ENCODE data around the gene SUPT4H1.

SUPT4H1 gene

GRCh38 chr17:58370309-58370708 is 18.3 kb upstream of the SUPT4H1 start:
- Histone ChIP-seq H3K9me3 (ENCODE audit: control insufficient read depth in 1 of 2, low read length in 2 of 2) (no peaks in the 10 kb centered on the region), H3K27ac (ENCODE audit: low read length) (no peak overlapping the region), H3K27me3 (ENCODE audit: low read depth, low read length) (no peaks in the 10 kb centered on the region), H3K4me3 (ENCODE audit: low read depth in 1 of 2, low read length in 2 of 2) (no peak overlapping the region), H3K36me3 (ENCODE audit: control insufficient read depth in 1 of 2, insufficient read depth in 2 of 2, low read length in 2 of 2) (no peaks in the 10 kb centered on the region), H3K4me1 (ENCODE audit: control insufficient read depth in 1 of 2, insufficient read depth in 2 of 2, low read length in 2 of 2) (peaks cover 0 to 6% of the 10 kb centered on the region in 2 donors)

DNA sequence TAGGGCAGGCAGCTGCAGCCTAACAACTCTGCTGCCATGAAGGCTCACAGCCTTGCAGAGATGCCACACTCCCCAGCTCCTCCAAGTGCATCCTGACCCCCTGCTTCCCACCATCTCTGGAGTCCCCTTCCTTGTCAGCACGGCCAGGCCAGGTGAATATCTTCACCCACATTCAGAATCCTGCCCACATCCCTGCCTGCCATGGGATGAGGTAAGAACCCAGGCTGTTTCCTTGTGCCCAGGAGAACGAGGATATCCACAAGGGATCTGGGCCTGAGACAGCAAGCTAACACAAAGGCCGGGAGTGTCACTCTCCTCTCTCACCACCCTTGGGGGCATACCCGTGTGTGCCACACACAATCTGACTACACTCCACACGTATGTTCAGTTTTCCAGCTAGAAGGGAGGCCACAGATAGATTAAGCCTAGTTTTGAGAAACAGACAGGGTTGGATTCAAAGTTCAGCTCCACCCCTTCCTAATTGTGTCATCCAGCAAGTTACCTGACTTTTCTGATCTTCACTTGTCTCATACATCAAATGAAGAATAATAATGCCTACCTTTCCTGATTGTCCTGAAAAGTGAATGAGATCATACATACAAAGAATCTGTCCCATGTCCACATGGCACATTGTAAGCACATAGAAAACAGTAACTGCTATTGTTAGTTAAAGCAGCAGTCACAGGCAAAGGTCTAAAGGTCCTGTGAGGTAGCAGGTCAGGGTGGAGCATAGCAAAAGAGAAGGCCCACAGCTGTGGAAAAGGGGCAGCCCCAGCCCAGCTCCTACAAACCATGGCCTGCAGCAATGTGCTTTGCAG is 17.4 kb upstream of the SUPT4H1 start:
- Histone ChIP-seq H3K4me1 (ENCODE audit: control insufficient read depth in 1 of 2, insufficient read depth in 2 of 2, low read length in 2 of 2) (peaks cover 0 to 10% of the 10 kb centered on the region in 2 donors), H3K4me3 (ENCODE audit: low read depth in 1 of 2, low read length in 2 of 2) (no peak overlapping the region), H3K36me3 (ENCODE audit: control insufficient read depth in 1 of 2, insufficient read depth in 2 of 2, low read length in 2 of 2) (no peaks in the 10 kb centered on the region), H3K9me3 (ENCODE audit: control insufficient read depth in 1 of 2, low read length in 2 of 2) (no peaks in the 10 kb centered on the region), H3K27me3 (ENCODE audit: low read depth, low read length) (no peaks in the 10 kb centered on the region), H3K27ac (ENCODE audit: low read length) (peak overlapping the region; percentile 27)

DNA sequence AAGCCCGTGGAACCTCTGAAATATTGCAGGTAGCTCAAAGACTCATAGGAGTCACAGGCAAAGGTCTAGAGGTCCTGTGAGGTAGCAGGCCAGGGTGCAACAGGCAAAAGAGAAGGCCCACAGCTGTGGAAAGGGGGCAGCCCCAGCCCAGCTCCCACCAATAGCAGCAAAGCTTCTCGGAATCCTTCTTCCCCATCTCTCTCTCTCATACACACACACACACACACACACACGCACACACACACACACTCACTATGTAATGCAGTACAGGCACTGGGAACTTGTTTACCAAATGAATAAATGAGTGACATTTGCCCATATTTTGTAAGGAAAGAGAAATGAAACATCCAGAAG is 16.8 kb upstream of the SUPT4H1 start:
- H3K36me3 ChIP-seq (ENCODE audit: control insufficient read depth in 1 of 2, insufficient read depth in 2 of 2, low read length in 2 of 2) = no peaks in the 10 kb centered on the region
- no peaks in the 10 kb centered on the region for H3K27me3 ChIP-seq (ENCODE audit: low read depth, low read length)
- peaks cover 0 to 10% of the 10 kb centered on the region in 2 donors for H3K4me1 ChIP-seq (ENCODE audit: control insufficient read depth in 1 of 2, insufficient read depth in 2 of 2, low read length in 2 of 2)
- no peaks in the 10 kb centered on the region for H3K9me3 ChIP-seq (ENCODE audit: control insufficient read depth in 1 of 2, low read length in 2 of 2)
- peak overlapping the region; percentile 27 for H3K27ac ChIP-seq (ENCODE audit: low read length)
- H3K4me3 ChIP-seq (ENCODE audit: low read depth in 1 of 2, low read length in 2 of 2) = no peak overlapping the region

GRCh38 chr17:58367461-58367860 is 15.5 kb upstream of the SUPT4H1 start:
- H3K27ac ChIP-seq (ENCODE audit: low read length) = peak overlapping the region; percentile 25
- H3K4me1 ChIP-seq (ENCODE audit: control insufficient read depth in 1 of 2, insufficient read depth in 2 of 2, low read length in 2 of 2) = peaks cover 0 to 10% of the 10 kb centered on the region in 2 donors
- no peaks in the 10 kb centered on the region for H3K27me3 ChIP-seq (ENCODE audit: low read depth, low read length)
- no peak overlapping the region for H3K4me3 ChIP-seq (ENCODE audit: low read depth in 1 of 2, low read length in 2 of 2)
- H3K36me3 ChIP-seq (ENCODE audit: control insufficient read depth in 1 of 2, insufficient read depth in 2 of 2, low read length in 2 of 2) = peaks cover 0 to 3% of the 10 kb centered on the region in 2 donors
- H3K9me3 ChIP-seq (ENCODE audit: control insufficient read depth in 1 of 2, low read length in 2 of 2) = no peaks in the 10 kb centered on the region

DNA sequence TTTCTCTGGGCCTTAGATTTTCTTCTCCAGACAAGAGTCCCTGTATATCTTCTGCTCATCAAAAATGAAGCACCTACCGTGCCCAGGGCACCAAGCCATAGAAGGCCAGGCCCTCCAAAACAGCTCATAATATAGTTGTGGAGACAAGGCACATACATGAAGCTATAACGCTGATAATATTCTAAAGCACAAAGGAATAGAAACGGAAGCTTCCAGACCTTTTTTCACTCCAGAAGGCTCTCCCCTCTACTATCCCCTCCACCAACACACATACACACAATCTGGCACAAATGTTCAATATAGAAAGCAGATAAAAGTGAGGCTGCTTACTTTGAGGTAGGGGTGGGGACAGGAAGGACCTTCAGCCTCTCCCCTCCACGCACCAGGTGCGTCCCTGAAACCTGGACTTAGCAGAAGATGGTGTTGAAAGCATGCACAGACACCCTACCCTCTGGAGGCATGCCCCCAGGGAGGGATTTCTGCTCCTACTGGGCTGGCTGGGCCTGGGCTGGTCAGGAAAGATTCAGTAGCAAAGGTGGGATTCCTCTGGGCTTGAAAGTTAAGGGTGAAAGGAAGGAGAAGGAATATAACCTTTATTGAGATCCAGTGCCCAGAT is 14.1 kb upstream of the SUPT4H1 start:
- Histone ChIP-seq H3K27me3 (ENCODE audit: low read depth, low read length) (no peaks in the 10 kb centered on the region), H3K27ac (ENCODE audit: low read length) (peak overlapping the region; percentile 16), H3K4me1 (ENCODE audit: control insufficient read depth in 1 of 2, insufficient read depth in 2 of 2, low read length in 2 of 2) (peaks cover 0 to 10% of the 10 kb centered on the region in 2 donors), H3K4me3 (ENCODE audit: low read depth in 1 of 2, low read length in 2 of 2) (no peak overlapping the region), H3K36me3 (ENCODE audit: control insufficient read depth in 1 of 2, insufficient read depth in 2 of 2, low read length in 2 of 2) (peaks cover 0 to 3% of the 10 kb centered on the region in 2 donors), H3K9me3 (ENCODE audit: control insufficient read depth in 1 of 2, low read length in 2 of 2) (no peaks in the 10 kb centered on the region)

DNA sequence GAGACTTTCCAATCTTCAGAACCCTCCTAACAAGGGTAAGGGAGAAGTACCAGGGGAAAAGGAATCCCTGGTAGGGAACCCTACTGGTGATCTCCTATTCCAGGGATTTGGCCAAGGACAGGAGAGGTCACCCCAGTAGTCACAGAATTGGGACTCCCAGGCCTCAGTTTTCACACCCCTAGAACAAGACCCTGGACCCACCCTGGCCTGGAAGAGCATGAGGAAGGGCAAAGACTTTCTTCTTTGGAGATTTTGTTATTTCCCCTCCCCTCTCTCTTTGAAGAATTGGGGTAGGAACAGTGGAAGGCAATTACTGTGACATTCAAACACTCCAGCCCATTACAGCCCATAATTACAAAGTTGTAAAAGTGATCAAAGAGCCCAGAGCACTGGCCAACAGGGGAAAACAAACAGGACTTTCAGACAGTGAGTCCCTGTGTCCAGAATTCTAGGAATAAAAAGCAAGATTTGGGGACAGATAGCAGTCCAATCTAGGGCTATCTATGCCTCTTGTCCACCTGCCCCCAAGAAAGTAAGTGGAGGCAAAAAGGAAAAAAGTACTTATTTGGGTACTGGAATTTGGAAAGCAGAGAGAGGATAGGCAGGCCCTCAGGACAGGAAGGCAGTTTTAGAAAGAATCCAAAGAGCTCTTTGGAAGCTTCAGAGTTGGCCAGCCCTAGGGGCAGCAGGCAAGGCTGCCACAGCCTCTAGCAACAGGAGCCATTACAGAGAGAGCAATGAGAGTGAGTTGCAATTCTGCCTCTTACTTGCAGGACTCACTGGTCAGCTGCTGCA is 13.4 kb upstream of the SUPT4H1 start:
- H3K36me3 ChIP-seq (ENCODE audit: control insufficient read depth in 1 of 2, insufficient read depth in 2 of 2, low read length in 2 of 2) = peaks cover 0 to 3% of the 10 kb centered on the region in 2 donors
- H3K4me1 ChIP-seq (ENCODE audit: control insufficient read depth in 1 of 2, insufficient read depth in 2 of 2, low read length in 2 of 2) = peaks cover 0 to 10% of the 10 kb centered on the region in 2 donors
- H3K9me3 ChIP-seq (ENCODE audit: control insufficient read depth in 1 of 2, low read length in 2 of 2) = no peaks in the 10 kb centered on the region
- peak overlapping the region; percentile 60 for H3K27ac ChIP-seq (ENCODE audit: low read length)
- H3K27me3 ChIP-seq (ENCODE audit: low read depth, low read length) = no peaks in the 10 kb centered on the region
- no peak overlapping the region for H3K4me3 ChIP-seq (ENCODE audit: low read depth in 1 of 2, low read length in 2 of 2)

GRCh38 chr17:58364270-58364942 is 12.4 kb upstream of the SUPT4H1 start:
- Histone ChIP-seq H3K4me3 (ENCODE audit: low read depth in 1 of 2, low read length in 2 of 2) (no peak overlapping the region), H3K4me1 (ENCODE audit: control insufficient read depth in 1 of 2, insufficient read depth in 2 of 2, low read length in 2 of 2) (peaks cover 0 to 10% of the 10 kb centered on the region in 2 donors), H3K36me3 (ENCODE audit: control insufficient read depth in 1 of 2, insufficient read depth in 2 of 2, low read length in 2 of 2) (peaks cover 0 to 3% of the 10 kb centered on the region in 2 donors), H3K27me3 (ENCODE audit: low read depth, low read length) (no peaks in the 10 kb centered on the region), H3K9me3 (ENCODE audit: control insufficient read depth in 1 of 2, low read length in 2 of 2) (no peaks in the 10 kb centered on the region), H3K27ac (ENCODE audit: low read length) (no peak overlapping the region)

- Histone ChIP-seq H3K4me3 (ENCODE audit: low read depth in 1 of 2, low read length in 2 of 2) (no peak overlapping the region), H3K27me3 (ENCODE audit: low read depth, low read length) (no peaks in the 10 kb centered on the region), H3K4me1 (ENCODE audit: control insufficient read depth in 1 of 2, insufficient read depth in 2 of 2, low read length in 2 of 2) (peaks cover 0 to 10% of the 10 kb centered on the region in 2 donors), H3K27ac (ENCODE audit: low read length) (no peak overlapping the region), H3K9me3 (ENCODE audit: control insufficient read depth in 1 of 2, low read length in 2 of 2) (no peaks in the 10 kb centered on the region), H3K36me3 (ENCODE audit: control insufficient read depth in 1 of 2, insufficient read depth in 2 of 2, low read length in 2 of 2) (peaks cover 0 to 7% of the 10 kb centered on the region in 2 donors)
Measured at GRCh38 chr17:58363457-58364185, 11.6 kb upstream of the SUPT4H1 start.

DNA sequence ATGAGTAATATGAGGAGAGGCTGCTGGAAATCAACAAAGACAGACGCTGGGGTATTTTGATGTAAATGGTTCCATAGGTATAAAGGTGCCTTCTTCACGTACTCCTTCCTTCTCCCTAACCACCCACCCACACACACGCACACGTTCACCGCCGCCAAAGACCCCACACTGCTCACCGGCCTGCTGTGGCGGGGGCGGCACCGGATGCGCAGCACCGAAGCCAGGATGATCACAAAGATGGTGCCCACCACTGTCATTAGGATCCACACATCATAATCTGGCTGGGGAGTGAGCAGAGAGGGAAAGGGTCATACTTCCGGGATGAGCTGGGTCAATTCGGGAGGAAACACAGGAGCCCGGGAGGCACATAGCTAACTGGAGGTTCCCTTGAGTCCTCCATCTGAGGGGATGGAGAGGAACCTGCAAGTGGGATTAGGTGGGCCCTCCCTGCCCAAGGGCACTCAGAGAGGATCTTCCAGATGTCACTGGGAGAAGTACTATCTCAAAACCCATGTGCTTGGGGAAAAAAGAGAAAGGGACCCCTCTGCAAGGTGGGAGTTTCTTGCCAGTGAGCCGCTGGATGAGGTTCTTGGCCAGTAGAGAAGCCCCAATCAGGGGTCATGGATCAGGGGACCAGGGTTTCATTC is 10.5 kb upstream of the SUPT4H1 start:
- Histone ChIP-seq H3K36me3 (ENCODE audit: control insufficient read depth in 1 of 2, insufficient read depth in 2 of 2, low read length in 2 of 2) (peaks cover 0 to 7% of the 10 kb centered on the region in 2 donors), H3K9me3 (ENCODE audit: control insufficient read depth in 1 of 2, low read length in 2 of 2) (no peaks in the 10 kb centered on the region), H3K27me3 (ENCODE audit: low read depth, low read length) (no peaks in the 10 kb centered on the region), H3K27ac (ENCODE audit: low read length) (no peak overlapping the region), H3K4me3 (ENCODE audit: low read depth in 1 of 2, low read length in 2 of 2) (no peak overlapping the region), H3K4me1 (ENCODE audit: control insufficient read depth in 1 of 2, insufficient read depth in 2 of 2, low read length in 2 of 2) (peaks cover 0 to 10% of the 10 kb centered on the region in 2 donors)
